ENCODE data around the gene RIMS4. TPM values are rescaled to one million over a fixed set of nuclear protein-coding genes. Genes with fewer than 3 reads are reported as not detected.

Gene RIMS4
- total RNA-seq, 1 donor = not detected

GRCh38 chr20:44743916-44744655, 66.3 kb downstream of the RIMS4 start:
- DNase-seq (ENCODE audit: low read depth in 2 of 3, low spot score in 2 of 3) = no peak

- DNase-seq (ENCODE audit: low read depth in 2 of 3, low spot score in 2 of 3) = no peak
Measured at GRCh38 chr20:44743080-44743701, 67.2 kb downstream of the RIMS4 start.

GRCh38 chr20:44742304-44743079, 67.9 kb downstream of the RIMS4 start:
- no peak for DNase-seq (ENCODE audit: low read depth in 2 of 3, low spot score in 2 of 3)

- DNase-seq (ENCODE audit: low read depth in 2 of 3, low spot score in 2 of 3) = no peak
Measured at GRCh38 chr20:44739942-44740341, 70.4 kb downstream of the RIMS4 start.

- DNase-seq (ENCODE audit: low read depth in 2 of 3, low spot score in 2 of 3) = peak in 2 of 3 donors; percentile 73 to 83
Measured at GRCh38 chr20:44738813-44739477, 71.4 kb downstream of the RIMS4 start.

- no peak for DNase-seq (ENCODE audit: low read depth in 2 of 3, low spot score in 2 of 3)
Measured at GRCh38 chr20:44737116-44737515, 73.2 kb downstream of the RIMS4 start.

- peak in 2 of 3 donors; percentile 72 to 84 for DNase-seq (ENCODE audit: low read depth in 2 of 3, low spot score in 2 of 3)
Measured at GRCh38 chr20:44736170-44737021, 74.0 kb downstream of the RIMS4 start.

GRCh38 chr20:44735816-44736169, 74.6 kb downstream of the RIMS4 start:
- no peak for DNase-seq (ENCODE audit: low read depth in 2 of 3, low spot score in 2 of 3)

GRCh38 chr20:44734938-44735337, 75.4 kb downstream of the RIMS4 start:
- no peak for DNase-seq (ENCODE audit: low read depth in 2 of 3, low spot score in 2 of 3)

- DNase-seq (ENCODE audit: low read depth in 2 of 3, low spot score in 2 of 3) = peak in 2 of 3 donors; percentile 66 to 79
Measured at GRCh38 chr20:44733341-44734069, 76.8 kb downstream of the RIMS4 start.

GRCh38 chr20:44732327-44732726, 78.0 kb downstream of the RIMS4 start:
- no peak for DNase-seq (ENCODE audit: low read depth in 2 of 3, low spot score in 2 of 3)

- no peak for DNase-seq (ENCODE audit: low read depth in 2 of 3, low spot score in 2 of 3)
Measured at GRCh38 chr20:44731657-44732056, 78.7 kb downstream of the RIMS4 start.

- no peak for DNase-seq (ENCODE audit: low read depth in 2 of 3, low spot score in 2 of 3)
Measured at GRCh38 chr20:44730441-44730840, 79.9 kb downstream of the RIMS4 start.

GRCh38 chr20:44728801-44729443, 81.4 kb downstream of the RIMS4 start:
- DNase-seq (ENCODE audit: low read depth in 2 of 3, low spot score in 2 of 3) = peak in 1 of 3 donors; percentile 72

- DNase-seq (ENCODE audit: low read depth in 2 of 3, low spot score in 2 of 3) = no peak
Measured at GRCh38 chr20:44727651-44728050, 82.7 kb downstream of the RIMS4 start.

GRCh38 chr20:44727039-44727438, 83.3 kb downstream of the RIMS4 start:
- DNase-seq (ENCODE audit: low read depth in 2 of 3, low spot score in 2 of 3) = no peak

GRCh38 chr20:44725837-44726236, 84.5 kb downstream of the RIMS4 start:
- DNase-seq (ENCODE audit: low read depth in 2 of 3, low spot score in 2 of 3) = no peak

GRCh38 chr20:44724423-44725091, 85.8 kb downstream of the RIMS4 start:
- DNase-seq (ENCODE audit: low read depth in 2 of 3, low spot score in 2 of 3) = no peak
